GM19035 (cell line): Measurements from ENCODE around the gene C10orf105.
A peak's percentile ranks its signal among the peaks of the same experiment; 100 is the strongest.

ENCODE experiments used
- ATAC-seq: cut with Tn5 transposase; IDR thresholded peaks from one replicate; pipeline ENCODE4 v1.9.1; 2021; ENCODE audit not compliant: unreplicated experiment

Gene C10orf105

GRCh38 chr10:71737834-71738197 lies 18.2 kb upstream of the C10orf105 start:
- ATAC-seq: no peak

GRCh38 chr10:71737001-71737833 lies 17.6 kb upstream of the C10orf105 start:
- no peak for ATAC-seq

- no peak for ATAC-seq
Measured at GRCh38 chr10:71736570-71736952, 17.0 kb upstream of the C10orf105 start.

GRCh38 chr10:71735709-71736569 lies 16.4 kb upstream of the C10orf105 start:
- ATAC-seq: no peak

GRCh38 chr10:71734797-71735196 lies 15.2 kb upstream of the C10orf105 start:
- no peak for ATAC-seq

GRCh38 chr10:71731791-71732190 lies 12.2 kb upstream of the C10orf105 start:
- ATAC-seq: no peak

GRCh38 chr10:71729161-71729636 lies 9.6 kb upstream of the C10orf105 start:
- no peak for ATAC-seq

- ATAC-seq: peak; percentile 52
Measured at GRCh38 chr10:71727738-71728737, 8.5 kb upstream of the C10orf105 start.

- peak; percentile 50 for ATAC-seq
Measured at GRCh38 chr10:71727105-71727737, 7.6 kb upstream of the C10orf105 start.

- no peak for ATAC-seq
Measured at GRCh38 chr10:71726580-71727104, 7.1 kb upstream of the C10orf105 start.

- no peak for ATAC-seq
Measured at GRCh38 chr10:71725998-71726579, 6.5 kb upstream of the C10orf105 start.

GRCh38 chr10:71725249-71725648 lies 5.7 kb upstream of the C10orf105 start:
- ATAC-seq: no peak

- ATAC-seq: no peak
Measured at GRCh38 chr10:71724539-71724938, 5.0 kb upstream of the C10orf105 start.

- no peak for ATAC-seq
Measured at GRCh38 chr10:71723311-71723710, 3.7 kb upstream of the C10orf105 start.

GRCh38 chr10:71722849-71723248 lies 3.3 kb upstream of the C10orf105 start:
- no peak for ATAC-seq

GRCh38 chr10:71721313-71721712 lies 1.7 kb upstream of the C10orf105 start:
- ATAC-seq: no peak

- no peak for ATAC-seq
Measured at GRCh38 chr10:71720288-71720687, 710 bp upstream of the C10orf105 start.

- no peak for ATAC-seq
Measured at GRCh38 chr10:71719042-71719441, 536 bp downstream of the C10orf105 start.

- no peak for ATAC-seq
Measured at GRCh38 chr10:71718165-71718698, 1.3 kb downstream of the C10orf105 start.
